Heart right ventricle (tissue), 12 donors: ENCODE measurements around the gene ZNF30. TPM values are rescaled to one million over a fixed set of nuclear protein-coding genes. Genes with fewer than 3 reads are reported as not detected.

Experiments
- polyA plus RNA-seq, 2 donors: library from polyadenylated mRNA; stranded (reverse); fragments of 200-250 nt; gene quantifications; one replicate each; pipeline ENCODE4 v1.2.3, GENCODE V29; 2013
- total RNA-seq, 10 donors: library from RNA; stranded (reverse); fragmentation: NEBNext Ultra II Directional in 3 of 10; extraction: Animal tissue kit (Norgen Biotek cat#: 25700) in 3 of 10; gene quantifications; one replicate each; pipeline versions ENCODE4 v1.2.1 to v1.2.4, GENCODE V29; 2021 to 2023
- donor health status: ischemic (EF 13 %, LVEDD 7.1; RV severe dilation, severe dysfunction).
- donor health status: healthy with polysubstance abuse.
- donor health status: DM: no; HTN: yes; CAD: no.
- donor health status: DM: no; HTN: no; CAD: no.
- donor health status: ischemic (EF 25% LVEDD 6.9; RV normal size, moderate dysfunction).
- donor health status: ischemic (EF 25% LVEDD 5.7; RV mildly dilated, moderate dysfunction).
- donor health status: healthy.
- donor health status: nonischemic (EF 11% LVEDD 7.7; RV severe dilation, severe dysfunction).
- donor health status: DM: yes; HTN: yes; CAD: no.
- donor health status: PGD.
- donor health status: ischemic (EF 29% LVEDD 5.4; RV normal size, mild dysfunction).
- donor health status: nonischemic (EF 23%, LVEDD 6.1; RV moderate dilation, normal function).

Gene ZNF30
- total and polyA plus RNA-seq, 12 donors = 1.4 to 4.5 (median 2.6) TPM

Other genes starting within 250 kb of the ZNF30 start
- gene SCGB2B2, start 249.7 kb upstream of the ZNF30 start, total RNA-seq = under 1 TPM; 0.12 to 0.94 (median 0.71) TPM
- under 1 TPM; 0.06 to 0.66 TPM for gene SCGB2B2, start 249.7 kb upstream of the ZNF30 start, polyA plus RNA-seq
- 10 to 100 TPM; 29.1 to 42.5 (median 32.6) TPM for gene ZNF302, start 249.2 kb upstream of the ZNF30 start, total RNA-seq
- gene ZNF302, start 249.2 kb upstream of the ZNF30 start, polyA plus RNA-seq = 10 to 100 TPM; 20.4 to 41.1 TPM
- gene ZNF181, start 192.7 kb upstream of the ZNF30 start, total RNA-seq = 10 to 100 TPM; 16.4 to 27.6 (median 19.2) TPM
- gene ZNF181, start 192.7 kb upstream of the ZNF30 start, polyA plus RNA-seq = 1 to 10 TPM; 6.2 to 8.5 TPM
- gene ZNF599, start 153.7 kb upstream of the ZNF30 start, total RNA-seq = 1 to 10 TPM; 2.6 to 5.0 (median 3.5) TPM
- 1 to 10 TPM; 3.0 to 4.3 TPM for gene ZNF599, start 153.7 kb upstream of the ZNF30 start, polyA plus RNA-seq
- gene ZNF792, start 37.3 kb downstream of the ZNF30 start, total RNA-seq = 1 to 10 TPM; 2.0 to 5.9 (median 4.0) TPM
- gene ZNF792, start 37.3 kb downstream of the ZNF30 start, polyA plus RNA-seq = 1 to 10 TPM; 1.6 to 1.7 TPM
- gene GRAMD1A, start 73.4 kb downstream of the ZNF30 start, total RNA-seq = 10 to 100 TPM; 19.5 to 49.4 (median 30.3) TPM
- 10 to 100 TPM; 38.7 to 40.9 TPM for gene GRAMD1A, start 73.4 kb downstream of the ZNF30 start, polyA plus RNA-seq
- 10 to 100 TPM; 33.1 to 70.5 (median 41.5) TPM for gene SCN1B, start 103.6 kb downstream of the ZNF30 start, total RNA-seq
- 10 to 100 TPM; 24.5 to 60.5 TPM for gene SCN1B, start 103.6 kb downstream of the ZNF30 start, polyA plus RNA-seq
- gene HPN, start 114.8 kb downstream of the ZNF30 start, total RNA-seq = 10 to 100 TPM in 1 of 10 donors, 1 to 10 TPM in 9; 2.8 to 13.1 (median 4.8) TPM
- gene HPN, start 114.8 kb downstream of the ZNF30 start, polyA plus RNA-seq = 1 to 10 TPM; 1.4 to 3.5 TPM
- gene FXYD3, start 188.9 kb downstream of the ZNF30 start, total RNA-seq = 1 to 10 TPM in 3 of 10 donors, under 1 TPM in 4, not detected in 3; 0.51 to 2.1 (median 0.74) TPM
- gene FXYD3, start 188.9 kb downstream of the ZNF30 start, polyA plus RNA-seq = 1 to 10 TPM in 1 of 2 donors, under 1 TPM in 1; 0.78 to 2.7 TPM
- 10 to 100 TPM in 2 of 10 donors, 1 to 10 TPM in 8; 4.3 to 12.5 (median 7.5) TPM for gene LGI4, start 208.2 kb downstream of the ZNF30 start, total RNA-seq
- gene LGI4, start 208.2 kb downstream of the ZNF30 start, polyA plus RNA-seq = 10 to 100 TPM in 1 of 2 donors, 1 to 10 TPM in 1; 8.9 to 30.0 TPM
- gene FXYD1, start 211.9 kb downstream of the ZNF30 start, total RNA-seq = 100 to 1,000 TPM; 451 to 819 (median 578) TPM
- 100 to 1,000 TPM; 251 to 605 TPM for gene FXYD1, start 211.9 kb downstream of the ZNF30 start, polyA plus RNA-seq
- gene FXYD7, start 216.4 kb downstream of the ZNF30 start, total RNA-seq = under 1 TPM in 3 of 10 donors, not detected in 7; 0.28 to 0.37 (median 0.30) TPM
- gene FXYD7, start 216.4 kb downstream of the ZNF30 start, polyA plus RNA-seq = under 1 TPM in 1 of 2 donors, not detected in 1; 0.10 TPM
- gene FXYD5, start 227.8 kb downstream of the ZNF30 start, total RNA-seq = 10 to 100 TPM; 13.9 to 36.6 (median 18.1) TPM
- 10 to 100 TPM; 48.3 to 67.4 TPM for gene FXYD5, start 227.8 kb downstream of the ZNF30 start, polyA plus RNA-seq